GM18520 (cell line): ENCODE data around the gene ITPR2.
"Not testable (repeated sequence)": the region's sequence is repeated elsewhere in the genome, so short reads cannot be mapped to it uniquely, and the experiment has no call there.

Source experiments
- ATAC-seq: cut with Tn5 transposase; IDR thresholded peaks from one replicate; pipeline ENCODE4 v1.9.1; 2021; ENCODE audit not compliant: unreplicated experiment

The ITPR2 gene

DNA sequence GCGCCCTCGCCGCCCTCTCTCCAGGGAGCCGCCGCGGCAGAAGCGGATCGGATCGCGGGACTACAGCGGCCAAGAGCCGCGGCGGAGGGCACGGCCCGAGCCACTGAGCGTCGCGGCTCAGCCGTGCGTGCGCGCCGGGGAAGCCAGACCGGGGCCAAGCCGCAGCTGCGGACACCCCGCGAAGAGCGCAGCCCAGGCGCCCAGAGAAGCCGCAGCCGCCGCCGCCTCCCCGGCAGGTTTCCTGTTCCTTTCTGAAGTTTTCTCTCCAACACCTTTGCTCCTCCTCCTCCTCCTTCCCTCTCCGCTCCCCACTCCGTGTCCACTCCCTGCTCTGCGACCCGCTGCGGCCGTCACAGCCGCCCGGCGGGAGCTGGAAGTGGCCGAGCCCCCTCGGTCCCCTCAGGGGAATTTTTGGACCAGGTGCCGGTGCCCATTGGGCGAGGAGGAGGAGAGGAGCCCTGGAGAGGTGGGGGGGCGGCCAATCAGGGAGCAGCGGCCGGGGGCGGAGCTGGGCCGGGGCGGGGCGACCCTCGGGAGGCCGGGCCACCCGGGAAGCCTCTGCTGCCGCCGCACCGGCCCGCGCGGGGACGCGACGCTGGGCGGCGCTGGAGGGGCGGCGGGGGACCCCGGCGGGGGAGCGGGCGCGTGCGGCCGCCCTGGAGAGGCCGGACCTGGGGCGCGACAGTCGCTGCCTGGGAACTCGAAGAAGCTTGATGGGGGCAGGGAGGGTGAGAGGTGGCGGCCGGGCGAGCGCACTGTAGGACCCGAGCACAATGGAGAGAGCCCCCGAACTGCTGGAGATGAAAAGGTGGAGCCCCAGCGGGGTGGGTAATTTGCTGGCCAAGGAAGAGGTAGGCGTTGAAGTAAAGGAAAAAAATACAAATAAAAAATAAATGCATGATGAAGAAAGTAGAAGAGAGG is at the start of gene ITPR2:
ITPR2 (minus strand) TSS at position 373 of the 921 bp plus-strand sequence. CDS start 413 bp downstream, outside the sequence.
- peak; percentile 67 for ATAC-seq

DNA sequence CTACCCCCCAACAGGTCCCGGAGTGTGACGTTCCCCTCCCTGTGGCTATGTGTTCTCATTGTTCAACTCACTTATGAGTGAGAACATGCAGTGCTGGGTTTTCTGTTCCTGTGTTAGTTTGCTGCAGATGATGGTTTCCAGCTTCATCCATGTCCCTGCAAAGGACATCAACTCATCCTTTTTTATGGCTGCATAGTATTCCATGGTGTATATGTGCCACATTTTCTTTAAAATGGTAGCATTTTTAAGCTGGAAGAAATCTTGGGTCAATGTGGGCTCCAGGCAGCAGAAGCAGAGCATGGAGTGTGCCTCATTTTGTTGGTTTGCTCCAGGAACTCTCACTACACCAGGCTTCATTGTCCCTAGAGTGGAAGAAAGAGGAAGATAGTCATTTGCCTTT is 47.6 kb upstream of the ITPR2 start:
- no peak for ATAC-seq

DNA sequence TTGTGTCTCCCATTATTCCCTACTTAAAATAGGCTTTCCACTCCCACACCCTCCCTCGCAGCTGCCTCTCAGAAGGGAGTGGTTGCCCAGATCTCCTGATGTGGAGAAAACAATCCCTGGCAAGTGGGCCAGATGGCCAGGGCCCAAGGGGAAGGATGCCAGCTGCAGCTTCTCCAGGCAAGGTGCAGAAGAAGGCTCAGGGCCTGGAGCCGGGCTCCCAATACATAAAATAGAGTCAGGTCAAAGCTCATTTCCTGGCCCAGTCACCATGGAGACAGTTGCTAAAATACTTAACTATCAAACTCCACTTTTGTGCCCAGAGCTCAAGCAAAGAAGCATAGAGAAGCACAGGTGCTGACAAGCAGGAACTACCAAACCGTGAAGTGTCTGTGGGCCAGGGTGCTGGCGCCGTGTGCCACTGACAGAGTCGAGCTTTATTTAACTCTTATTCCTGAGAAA is 45.7 kb upstream of the ITPR2 start:
- peak; percentile 37 for ATAC-seq

DNA sequence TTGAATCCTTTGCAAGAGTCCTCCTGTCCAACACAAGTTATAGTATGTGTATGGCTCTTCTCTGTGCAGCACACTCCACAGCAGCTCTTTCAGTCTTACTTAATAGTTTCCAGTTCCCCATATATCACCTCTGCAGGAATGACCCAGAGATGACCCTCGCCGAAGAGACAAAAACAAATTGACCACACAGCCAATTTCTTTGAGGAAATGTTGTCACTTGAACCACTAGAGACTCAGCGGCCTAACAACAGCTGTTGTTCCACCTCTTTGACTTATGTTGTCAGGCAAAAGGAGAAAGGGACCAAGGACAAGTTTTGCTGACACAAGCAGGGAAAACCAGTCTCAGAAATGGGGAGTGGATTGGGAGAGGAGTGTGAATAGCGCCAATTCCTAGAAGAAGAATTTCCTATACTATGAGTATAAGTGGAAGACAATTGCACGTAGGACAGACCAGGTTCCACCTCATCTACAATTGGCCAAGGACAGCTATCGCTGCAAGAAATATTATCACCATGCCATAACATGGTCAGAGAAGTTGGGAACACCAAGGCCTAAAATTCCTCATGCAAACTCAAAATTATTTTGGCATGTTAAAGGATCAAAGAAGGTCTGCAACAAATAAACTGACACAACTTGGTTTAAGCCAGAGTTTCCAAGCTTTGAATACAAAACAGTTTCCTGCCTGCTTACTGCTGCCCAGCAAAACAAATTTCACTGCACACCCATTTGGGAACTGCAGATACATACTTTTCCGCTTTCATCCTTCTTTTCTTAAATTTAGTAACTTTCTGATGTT is 41.7 kb upstream of the ITPR2 start:
- peak; percentile 75 for ATAC-seq

DNA sequence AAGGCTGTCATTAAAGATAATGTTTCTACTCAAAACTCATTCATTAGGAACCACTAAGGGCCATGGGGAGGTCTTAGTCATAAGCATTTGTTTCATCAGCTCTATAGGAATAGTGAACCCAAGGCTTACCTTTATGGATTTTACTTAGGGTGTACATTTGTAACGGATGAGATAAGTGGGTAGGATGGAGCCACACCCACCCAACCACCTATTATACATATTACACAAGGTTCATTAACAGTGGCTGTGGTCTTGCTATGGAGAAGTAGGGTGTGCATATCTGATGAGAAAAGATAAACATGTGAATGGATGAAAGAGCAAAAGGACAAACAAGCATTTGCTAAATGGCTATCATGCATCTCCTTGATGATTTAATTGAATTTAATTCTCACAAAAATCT is 39.6 kb upstream of the ITPR2 start:
- ATAC-seq, result no peak

DNA sequence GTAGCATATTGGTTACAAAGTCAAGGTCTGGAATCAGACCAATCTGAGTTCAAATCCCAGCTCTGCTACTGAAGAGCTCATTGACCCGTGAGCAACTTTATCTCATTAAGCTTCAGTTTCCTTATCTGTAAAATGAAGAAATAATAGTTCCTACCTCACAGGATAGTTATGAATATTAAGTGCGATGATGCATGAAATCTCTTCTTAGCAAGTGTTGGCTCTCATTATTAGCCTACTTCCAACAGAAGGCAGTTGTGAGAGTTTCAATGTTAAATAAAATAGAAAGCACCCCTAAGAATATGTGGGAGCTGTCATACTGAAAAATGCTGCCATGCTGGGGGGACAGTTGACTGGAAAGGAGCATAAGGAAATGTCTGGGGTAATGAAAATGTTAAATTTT is 39.0 kb upstream of the ITPR2 start:
- no peak for ATAC-seq

DNA sequence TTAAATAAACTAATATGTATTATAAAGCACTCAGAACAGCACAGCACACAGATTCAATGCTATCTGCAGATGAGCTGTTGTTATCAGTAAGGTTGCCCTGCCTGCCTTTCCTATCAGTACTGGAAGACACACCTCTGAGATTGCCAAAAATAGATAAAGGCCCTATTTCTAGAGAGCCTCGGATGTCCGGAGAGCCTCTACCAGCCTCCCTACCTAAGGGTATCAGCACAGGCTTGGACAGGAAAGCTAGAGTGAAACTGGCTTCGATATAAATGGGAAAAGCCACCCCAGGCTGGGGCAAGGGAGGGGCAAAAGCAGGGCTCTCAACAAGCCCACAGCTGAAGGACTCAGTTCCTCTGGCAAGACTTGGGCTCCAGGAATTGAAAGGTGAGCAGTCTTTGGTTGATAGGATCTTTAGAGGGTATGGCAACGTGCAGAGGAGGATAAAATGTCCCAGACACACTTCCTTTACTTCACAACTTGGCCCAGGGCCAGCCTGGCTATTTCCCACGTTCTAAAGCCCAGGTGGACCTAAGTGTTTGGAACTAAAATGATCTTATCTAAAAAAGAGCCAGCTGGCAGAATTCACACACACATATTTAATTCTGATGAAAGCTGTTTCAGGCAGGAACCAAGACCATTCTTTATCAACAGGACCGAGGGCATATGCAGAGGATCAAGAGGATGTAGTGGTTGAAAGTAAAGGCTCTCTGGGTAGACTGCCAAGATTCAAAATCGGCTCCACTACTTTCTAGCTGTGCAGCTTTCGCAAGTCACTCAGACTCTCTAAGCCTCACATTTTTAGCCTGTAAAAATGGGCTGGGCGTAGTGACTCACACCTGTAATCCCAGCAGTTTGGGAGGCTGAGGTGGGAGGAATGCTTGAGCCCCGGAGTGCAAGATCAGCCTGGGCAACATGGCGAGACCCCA is 37.8 kb upstream of the ITPR2 start:
- no peak for ATAC-seq

DNA sequence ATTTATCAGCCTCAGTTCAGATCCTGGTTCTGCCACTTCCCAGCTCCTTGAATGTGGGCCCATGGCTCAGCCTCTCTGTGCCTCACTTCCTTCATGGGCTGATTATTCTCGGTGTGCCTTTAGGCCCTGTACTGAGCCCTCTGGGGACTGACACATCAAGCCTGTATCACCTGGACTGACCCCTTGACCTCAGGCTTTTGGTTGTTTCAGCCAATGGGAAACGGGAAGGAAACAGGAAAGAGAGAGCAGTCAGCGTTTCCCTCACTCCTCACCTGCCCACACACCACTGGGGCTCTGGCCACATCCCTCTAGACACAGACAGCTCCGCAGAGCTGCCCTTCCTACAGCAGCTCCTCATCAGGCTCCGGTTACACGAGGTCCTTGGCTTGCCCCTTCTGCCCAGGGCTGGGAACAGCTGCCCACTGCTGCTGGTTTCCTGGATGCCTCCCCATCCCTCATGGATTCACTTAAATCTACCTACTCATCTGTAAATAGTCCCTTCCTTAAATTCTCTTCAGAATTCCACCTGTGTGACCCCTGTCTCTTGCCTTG is 37.0 kb upstream of the ITPR2 start:
- ATAC-seq, result no peak

DNA sequence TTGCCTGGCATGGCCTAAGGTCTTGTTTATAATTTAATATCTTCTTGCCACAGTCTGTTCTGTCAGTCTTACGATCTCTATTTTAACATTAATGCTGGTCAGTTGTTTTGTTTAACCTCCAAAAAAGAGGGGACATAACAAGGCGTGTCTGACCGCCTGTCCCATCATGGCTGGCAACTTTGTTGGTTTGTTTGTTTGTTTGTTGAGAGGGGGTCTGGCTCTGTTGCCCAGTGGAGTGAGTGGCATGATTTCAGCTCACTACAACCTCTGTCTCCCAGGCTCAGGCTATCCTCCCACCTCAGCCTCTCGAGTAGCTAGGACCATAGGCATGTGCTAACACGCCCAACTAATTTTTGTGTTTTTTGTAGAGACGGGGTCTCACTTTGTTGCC is 36.1 kb upstream of the ITPR2 start:
- no peak for ATAC-seq

DNA sequence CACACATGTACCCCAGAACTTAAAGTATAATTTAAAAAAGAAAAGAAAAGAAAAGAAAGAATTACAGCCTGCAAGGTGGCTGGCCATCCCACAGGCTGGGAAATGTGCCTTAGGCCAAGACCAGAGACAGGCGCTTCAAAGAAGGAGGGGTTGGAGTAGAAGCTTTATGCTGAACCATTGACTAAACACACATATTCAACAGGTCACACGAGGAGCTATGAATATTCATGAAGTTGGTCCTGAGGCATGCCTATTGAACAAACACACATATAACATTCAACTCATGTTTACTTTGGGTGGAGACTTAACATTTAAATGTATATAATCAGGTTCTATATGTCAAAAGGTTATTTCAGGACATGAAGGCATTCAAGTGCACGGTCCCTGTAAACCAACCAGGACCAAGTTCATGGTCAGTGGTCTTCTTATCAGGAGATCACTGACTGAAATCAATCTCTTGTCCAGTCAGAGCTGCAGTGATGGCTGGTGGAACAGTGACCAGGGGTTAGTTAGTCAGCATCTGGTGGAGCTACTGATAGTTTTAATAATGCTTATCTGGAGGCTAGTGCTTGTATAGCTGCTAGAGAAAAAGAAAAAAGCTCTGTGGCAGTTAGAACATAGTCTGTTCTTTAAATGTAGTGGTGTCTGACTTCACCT is 35.6 kb upstream of the ITPR2 start:
- no peak for ATAC-seq

DNA sequence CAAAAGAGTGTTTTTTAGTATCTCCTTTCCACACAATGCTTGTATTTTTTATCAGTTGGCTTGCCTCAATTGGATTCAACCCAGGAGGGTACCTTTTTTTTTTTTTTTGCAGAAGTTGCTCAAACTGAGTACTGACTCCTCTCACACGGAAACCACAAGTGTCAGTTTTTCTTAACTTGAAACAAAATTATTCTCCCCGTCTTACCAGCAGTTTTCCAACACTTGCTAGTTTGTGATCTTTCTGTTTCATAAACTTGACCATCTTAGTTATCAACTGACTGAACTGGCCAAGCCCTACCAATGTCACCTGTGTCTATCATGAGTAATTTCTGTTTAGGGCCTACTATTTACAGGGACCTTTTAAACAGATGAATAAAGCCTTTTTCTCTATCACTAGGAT is 34.1 kb upstream of the ITPR2 start:
- ATAC-seq, result peak; percentile 87

DNA sequence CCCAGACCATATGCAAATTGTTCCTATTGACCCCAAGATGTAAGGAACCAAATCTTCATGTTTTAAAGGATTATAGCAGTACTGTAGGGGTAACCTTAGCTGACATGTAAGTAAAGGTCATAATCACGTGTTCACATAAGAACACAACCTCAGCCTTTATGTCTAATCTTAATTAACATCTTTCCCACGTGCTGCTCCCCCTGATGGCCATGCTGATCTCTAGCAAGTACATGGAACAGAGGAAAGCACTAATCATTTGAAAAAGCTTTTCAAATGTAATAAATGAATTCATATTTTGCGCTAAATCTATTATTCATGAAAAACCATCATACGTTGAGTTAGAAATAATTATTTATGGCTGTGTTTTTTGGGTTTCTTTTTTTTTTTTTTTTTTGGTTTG is 30.5 kb upstream of the ITPR2 start:
- no peak for ATAC-seq

DNA sequence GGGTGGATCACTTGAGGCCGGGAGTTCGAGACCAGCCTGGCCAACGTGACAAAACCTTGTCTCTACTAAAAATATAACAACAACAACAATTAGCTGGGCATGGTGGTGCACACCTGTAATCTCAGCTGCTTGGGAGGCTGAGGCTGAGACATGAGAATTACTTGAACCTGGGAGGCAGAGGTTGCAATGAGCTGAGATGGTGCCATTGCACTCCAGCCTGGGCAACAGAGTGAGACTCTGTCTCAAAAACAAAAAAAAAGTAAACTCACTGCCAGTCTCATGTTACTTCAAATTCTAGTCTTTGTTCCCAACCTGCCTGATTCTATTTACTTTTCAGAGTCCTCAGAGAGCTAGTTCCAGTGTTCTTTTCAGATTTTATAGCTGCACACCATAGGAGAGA is 29.8 kb upstream of the ITPR2 start:
- ATAC-seq, result not testable (repeated sequence)

DNA sequence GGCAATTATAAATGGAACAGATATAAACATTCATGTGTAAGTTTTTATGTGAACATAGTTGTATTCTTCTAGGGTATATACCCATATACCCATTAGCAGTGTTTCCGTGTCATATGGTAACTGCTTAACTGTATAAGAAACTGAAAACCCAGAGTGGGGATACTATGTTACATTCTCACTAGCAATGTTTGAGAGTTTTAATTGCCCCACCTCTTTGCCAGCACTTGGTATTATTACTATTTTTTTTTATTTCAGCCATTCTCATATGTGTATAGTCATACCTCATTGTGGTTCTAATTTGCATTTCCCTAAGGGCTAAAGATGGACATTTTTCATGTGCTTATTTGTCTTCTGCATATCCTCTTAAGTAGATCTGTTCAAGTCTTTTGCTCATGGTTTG is 28.7 kb upstream of the ITPR2 start:
- ATAC-seq, result no peak

DNA sequence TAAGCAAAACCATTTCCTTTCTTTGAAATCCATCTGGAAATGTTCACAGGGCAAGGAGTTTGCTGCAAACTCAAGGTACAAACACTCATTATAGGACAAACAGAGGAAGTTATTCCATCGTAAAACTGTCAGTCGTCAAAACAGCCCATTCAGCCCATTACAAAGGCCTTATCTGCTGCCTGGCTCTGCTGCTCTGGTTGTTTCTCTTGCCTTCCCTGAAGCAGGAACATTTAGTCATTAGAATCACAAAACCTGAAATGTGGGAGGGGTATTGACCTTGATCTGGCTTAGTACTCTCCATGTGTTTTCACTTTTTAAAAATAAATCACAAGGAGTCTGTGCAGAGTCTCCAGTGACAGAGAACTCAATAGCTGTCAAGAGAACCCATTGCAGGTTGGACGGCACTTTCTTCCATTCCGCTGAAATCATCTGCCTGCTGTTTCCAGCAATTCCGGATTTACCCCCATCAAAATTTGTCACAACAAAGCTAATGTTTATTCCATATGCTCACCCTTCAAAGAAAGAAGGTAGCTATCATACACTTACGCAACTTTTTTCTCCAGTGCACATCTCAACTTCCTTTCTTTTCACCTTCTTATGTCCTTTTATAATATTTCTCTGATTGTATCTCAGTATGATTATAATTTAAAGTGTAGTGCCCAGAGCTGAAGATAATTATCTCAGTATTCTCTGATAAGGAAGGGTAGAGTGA is 24.6 kb upstream of the ITPR2 start:
- ATAC-seq, result no peak

DNA sequence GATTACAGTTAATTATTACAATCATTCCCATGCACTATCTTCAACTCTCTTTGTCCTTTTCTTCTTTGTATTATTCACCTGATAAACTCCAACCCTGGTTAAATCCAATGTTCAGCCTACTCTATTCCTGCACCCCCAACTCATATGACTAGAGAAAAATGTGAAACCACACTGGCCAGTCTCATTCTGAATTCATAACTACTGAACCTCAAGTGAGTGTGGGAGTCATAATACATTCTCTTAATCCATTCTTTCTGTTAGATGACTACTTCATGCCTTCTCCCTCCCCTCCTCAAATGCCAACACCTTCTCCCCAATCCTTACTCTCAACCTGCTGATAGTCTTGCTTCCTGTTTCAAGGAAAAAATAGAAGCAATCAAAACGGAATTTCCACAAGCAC is 22.3 kb upstream of the ITPR2 start:
- ATAC-seq, result no peak

DNA sequence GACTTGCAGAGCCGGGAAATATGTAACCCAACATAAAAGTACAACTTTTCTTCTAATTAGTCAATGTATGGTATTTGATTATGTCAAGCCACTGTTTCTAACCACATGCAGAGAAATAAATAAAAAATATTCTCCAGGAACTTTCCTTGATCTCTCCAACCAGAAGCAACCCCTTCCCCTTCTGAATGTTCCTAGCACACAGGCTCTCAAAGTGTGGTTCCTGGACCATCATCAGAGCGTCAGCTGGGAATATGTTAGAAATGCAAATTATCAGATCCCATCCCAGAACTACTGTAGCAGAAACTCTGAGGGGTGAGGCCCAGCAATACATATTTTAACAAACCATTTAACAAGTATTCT is 21.0 kb upstream of the ITPR2 start:
- no peak for ATAC-seq

DNA sequence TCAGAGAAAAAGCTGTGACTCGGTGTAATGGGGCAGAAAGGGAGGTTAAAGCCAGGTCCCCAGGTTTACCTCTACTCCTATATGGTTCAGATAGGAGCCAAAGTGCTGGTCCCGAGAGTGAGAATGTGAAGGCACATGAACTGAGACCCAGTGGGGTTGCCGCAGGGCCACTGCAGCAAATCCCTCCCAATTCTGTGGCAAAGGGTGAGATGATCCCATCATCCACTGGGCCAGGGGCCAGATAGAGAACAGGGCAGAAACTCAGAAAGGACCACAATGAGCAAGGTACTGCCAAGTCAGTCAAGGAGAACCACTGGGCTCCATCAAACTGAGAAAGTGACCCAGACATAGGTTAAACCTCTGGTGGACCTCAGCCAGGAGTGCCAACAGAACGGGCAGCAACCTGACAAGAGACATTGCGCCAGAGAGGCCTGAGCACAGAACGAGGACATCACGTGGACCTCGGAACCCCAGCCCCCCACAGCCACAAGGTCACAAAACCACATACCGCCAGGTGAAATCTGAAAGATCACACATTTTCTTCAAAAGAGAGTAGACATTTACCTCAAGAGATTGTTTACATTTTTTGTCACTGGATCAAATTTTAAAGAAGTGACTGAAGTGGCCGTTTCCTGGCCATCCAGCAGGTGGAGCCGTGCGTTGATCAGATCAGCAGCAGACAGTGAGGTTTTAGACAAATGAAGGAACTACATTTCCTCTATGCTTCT is 20.5 kb upstream of the ITPR2 start:
- ATAC-seq, result peak; percentile 54
